ENCODE measurements around the gene LCN1.

DNA sequence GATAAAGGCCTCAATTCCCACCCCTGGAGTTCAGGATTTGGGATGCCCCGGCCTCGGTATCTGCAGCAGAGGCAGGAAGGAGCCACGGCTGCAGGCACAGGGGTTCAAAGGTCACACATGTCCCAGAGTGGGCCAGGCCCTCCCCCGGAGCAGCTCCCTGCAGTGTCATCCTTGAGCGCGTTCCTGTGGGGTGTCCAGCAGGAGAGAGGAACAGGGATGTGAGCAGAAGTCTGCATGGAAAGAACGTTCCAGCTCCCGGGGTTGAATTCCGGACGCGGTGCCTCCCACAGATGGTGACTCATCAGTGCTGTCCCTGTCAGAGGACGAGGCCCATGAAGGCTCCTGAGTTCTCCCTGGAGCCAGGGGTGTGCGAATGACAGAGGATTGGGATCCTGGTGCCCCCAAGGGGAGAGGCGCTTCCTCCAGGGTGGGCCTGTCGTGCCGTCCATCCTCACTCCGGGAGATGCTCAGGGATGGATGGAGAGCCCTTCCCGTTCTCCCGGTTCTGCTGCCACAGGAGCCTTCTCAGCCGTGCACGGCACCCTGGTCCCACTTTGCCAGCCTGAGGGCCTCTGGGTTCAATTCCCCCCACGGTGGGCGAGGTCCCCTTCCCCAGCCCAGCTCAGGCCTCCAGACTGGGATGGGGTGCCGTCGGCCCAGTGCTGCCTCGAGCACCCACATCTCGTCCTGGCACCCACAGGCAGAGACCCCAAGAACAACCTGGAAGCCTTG is 3.1 kb downstream of the LCN1 start:
- TF ChIP-seq, protein P1, sequence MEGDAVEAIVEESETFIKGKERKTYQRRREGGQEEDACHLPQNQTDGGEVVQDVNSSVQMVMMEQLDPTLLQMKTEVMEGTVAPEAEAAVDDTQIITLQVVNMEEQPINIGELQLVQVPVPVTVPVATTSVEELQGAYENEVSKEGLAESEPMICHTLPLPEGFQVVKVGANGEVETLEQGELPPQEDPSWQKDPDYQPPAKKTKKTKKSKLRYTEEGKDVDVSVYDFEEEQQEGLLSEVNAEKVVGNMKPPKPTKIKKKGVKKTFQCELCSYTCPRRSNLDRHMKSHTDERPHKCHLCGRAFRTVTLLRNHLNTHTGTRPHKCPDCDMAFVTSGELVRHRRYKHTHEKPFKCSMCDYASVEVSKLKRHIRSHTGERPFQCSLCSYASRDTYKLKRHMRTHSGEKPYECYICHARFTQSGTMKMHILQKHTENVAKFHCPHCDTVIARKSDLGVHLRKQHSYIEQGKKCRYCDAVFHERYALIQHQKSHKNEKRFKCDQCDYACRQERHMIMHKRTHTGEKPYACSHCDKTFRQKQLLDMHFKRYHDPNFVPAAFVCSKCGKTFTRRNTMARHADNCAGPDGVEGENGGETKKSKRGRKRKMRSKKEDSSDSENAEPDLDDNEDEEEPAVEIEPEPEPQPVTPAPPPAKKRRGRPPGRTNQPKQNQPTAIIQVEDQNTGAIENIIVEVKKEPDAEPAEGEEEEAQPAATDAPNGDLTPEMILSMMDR (IDR thresholded peaks at IDR 0.05), result no peak
- TF ChIP-seq POLR2A (IDR thresholded peaks at IDR 0.05), result no peak
